Measurements from ENCODE around the gene CHCHD10.

CHCHD10 gene

GRCh38 chr22:23786261-23786710, 18.5 kb upstream of the CHCHD10 start:
- Histone ChIP-seq H3K36me3 (ENCODE audit: control insufficient read depth, insufficient read depth, low read length) (peaks cover 12% of the 10 kb centered on the region; the same call in 1 of the 2 replicates), H3K4me1 (ENCODE audit: control insufficient read depth, insufficient read depth, low read length) (peaks cover 27% of the 10 kb centered on the region), H3K27me3 (ENCODE audit: control insufficient read depth, insufficient read depth, low read length) (no peaks in the 10 kb centered on the region), H3K9ac (ENCODE audit: low read length) (peak overlapping the region; percentile 99), H3K4me3 (ENCODE audit: low read depth, low read length) (peak overlapping the region; percentile 80), H3K27ac (ENCODE audit: low read depth, low read length) (peak overlapping the region; percentile 99), H3K9me3 (ENCODE audit: control insufficient read depth, insufficient read depth, low read depth, low read length) (no peaks in the 10 kb centered on the region)

- no peaks in the 10 kb centered on the region for H3K27me3 ChIP-seq (ENCODE audit: control insufficient read depth, insufficient read depth, low read length)
- H3K36me3 ChIP-seq (ENCODE audit: control insufficient read depth, insufficient read depth, low read length) = no peaks in the 10 kb centered on the region
- H3K9me3 ChIP-seq (ENCODE audit: control insufficient read depth, insufficient read depth, low read depth, low read length) = no peaks in the 10 kb centered on the region
- peaks cover 23% of the 10 kb centered on the region for H3K4me1 ChIP-seq (ENCODE audit: control insufficient read depth, insufficient read depth, low read length)
- no peak overlapping the region for H3K9ac ChIP-seq (ENCODE audit: low read length)
- H3K4me3 ChIP-seq (ENCODE audit: low read depth, low read length) = no peak overlapping the region
- H3K27ac ChIP-seq (ENCODE audit: low read depth, low read length) = no peak overlapping the region
Measured at GRCh38 chr22:23784215-23784732, 16.5 kb upstream of the CHCHD10 start.

GRCh38 chr22:23783265-23784150, 15.7 kb upstream of the CHCHD10 start:
- H3K4me1 ChIP-seq (ENCODE audit: control insufficient read depth, insufficient read depth, low read length) = peaks cover 16% of the 10 kb centered on the region
- no peak overlapping the region for H3K4me3 ChIP-seq (ENCODE audit: low read depth, low read length)
- no peak overlapping the region for H3K27ac ChIP-seq (ENCODE audit: low read depth, low read length)
- H3K36me3 ChIP-seq (ENCODE audit: control insufficient read depth, insufficient read depth, low read length) = no peaks in the 10 kb centered on the region
- no peak overlapping the region for H3K9ac ChIP-seq (ENCODE audit: low read length)
- no peaks in the 10 kb centered on the region for H3K27me3 ChIP-seq (ENCODE audit: control insufficient read depth, insufficient read depth, low read length)
- no peaks in the 10 kb centered on the region for H3K9me3 ChIP-seq (ENCODE audit: control insufficient read depth, insufficient read depth, low read depth, low read length)

- H3K27me3 ChIP-seq (ENCODE audit: control insufficient read depth, insufficient read depth, low read length) = peaks cover 1% of the 10 kb centered on the region; the same call in 1 of the 2 replicates
- no peak overlapping the region for H3K9ac ChIP-seq (ENCODE audit: low read length)
- H3K27ac ChIP-seq (ENCODE audit: low read depth, low read length) = no peak overlapping the region
- no peak overlapping the region for H3K4me3 ChIP-seq (ENCODE audit: low read depth, low read length)
- H3K4me1 ChIP-seq (ENCODE audit: control insufficient read depth, insufficient read depth, low read length) = peaks cover 16% of the 10 kb centered on the region
- no peaks in the 10 kb centered on the region for H3K36me3 ChIP-seq (ENCODE audit: control insufficient read depth, insufficient read depth, low read length)
- no peaks in the 10 kb centered on the region for H3K9me3 ChIP-seq (ENCODE audit: control insufficient read depth, insufficient read depth, low read depth, low read length)
Measured at GRCh38 chr22:23782703-23783102, 14.9 kb upstream of the CHCHD10 start.

GRCh38 chr22:23782252-23782651, 14.5 kb upstream of the CHCHD10 start:
- H3K27ac ChIP-seq (ENCODE audit: low read depth, low read length) = no peak overlapping the region
- no peaks in the 10 kb centered on the region for H3K36me3 ChIP-seq (ENCODE audit: control insufficient read depth, insufficient read depth, low read length)
- H3K9me3 ChIP-seq (ENCODE audit: control insufficient read depth, insufficient read depth, low read depth, low read length) = no peaks in the 10 kb centered on the region
- peaks cover 16% of the 10 kb centered on the region for H3K4me1 ChIP-seq (ENCODE audit: control insufficient read depth, insufficient read depth, low read length)
- no peak overlapping the region for H3K9ac ChIP-seq (ENCODE audit: low read length)
- H3K27me3 ChIP-seq (ENCODE audit: control insufficient read depth, insufficient read depth, low read length) = peaks cover 3% of the 10 kb centered on the region; the same call in 1 of the 2 replicates
- no peak overlapping the region for H3K4me3 ChIP-seq (ENCODE audit: low read depth, low read length)

GRCh38 chr22:23781511-23782183, 13.9 kb upstream of the CHCHD10 start:
- peaks cover 15% of the 10 kb centered on the region for H3K4me1 ChIP-seq (ENCODE audit: control insufficient read depth, insufficient read depth, low read length)
- no peaks in the 10 kb centered on the region for H3K9me3 ChIP-seq (ENCODE audit: control insufficient read depth, insufficient read depth, low read depth, low read length)
- H3K36me3 ChIP-seq (ENCODE audit: control insufficient read depth, insufficient read depth, low read length) = no peaks in the 10 kb centered on the region
- no peak overlapping the region for H3K9ac ChIP-seq (ENCODE audit: low read length)
- peaks cover 3% of the 10 kb centered on the region; the same call in 1 of the 2 replicates for H3K27me3 ChIP-seq (ENCODE audit: control insufficient read depth, insufficient read depth, low read length)
- no peak overlapping the region for H3K27ac ChIP-seq (ENCODE audit: low read depth, low read length)
- no peak overlapping the region for H3K4me3 ChIP-seq (ENCODE audit: low read depth, low read length)

- H3K4me3 ChIP-seq (ENCODE audit: low read depth, low read length) = no peak overlapping the region
- H3K27ac ChIP-seq (ENCODE audit: low read depth, low read length) = no peak overlapping the region
- peaks cover 9% of the 10 kb centered on the region; the same call in 1 of the 2 replicates for H3K4me1 ChIP-seq (ENCODE audit: control insufficient read depth, insufficient read depth, low read length)
- H3K9ac ChIP-seq (ENCODE audit: low read length) = no peak overlapping the region
- peaks cover 3% of the 10 kb centered on the region; the same call in 1 of the 2 replicates for H3K27me3 ChIP-seq (ENCODE audit: control insufficient read depth, insufficient read depth, low read length)
- H3K36me3 ChIP-seq (ENCODE audit: control insufficient read depth, insufficient read depth, low read length) = no peaks in the 10 kb centered on the region
- H3K9me3 ChIP-seq (ENCODE audit: control insufficient read depth, insufficient read depth, low read depth, low read length) = no peaks in the 10 kb centered on the region
Measured at GRCh38 chr22:23781065-23781464, 13.3 kb upstream of the CHCHD10 start.

GRCh38 chr22:23780146-23780748, 12.5 kb upstream of the CHCHD10 start:
- no peak overlapping the region for H3K27ac ChIP-seq (ENCODE audit: low read depth, low read length)
- peaks cover 6% of the 10 kb centered on the region for H3K27me3 ChIP-seq (ENCODE audit: control insufficient read depth, insufficient read depth, low read length)
- H3K9ac ChIP-seq (ENCODE audit: low read length) = no peak overlapping the region
- H3K4me1 ChIP-seq (ENCODE audit: control insufficient read depth, insufficient read depth, low read length) = peaks cover 9% of the 10 kb centered on the region; the same call in 1 of the 2 replicates
- no peaks in the 10 kb centered on the region for H3K36me3 ChIP-seq (ENCODE audit: control insufficient read depth, insufficient read depth, low read length)
- no peaks in the 10 kb centered on the region for H3K9me3 ChIP-seq (ENCODE audit: control insufficient read depth, insufficient read depth, low read depth, low read length)
- no peak overlapping the region for H3K4me3 ChIP-seq (ENCODE audit: low read depth, low read length)

GRCh38 chr22:23779731-23780130, 12.0 kb upstream of the CHCHD10 start:
- H3K27ac ChIP-seq (ENCODE audit: low read depth, low read length) = no peak overlapping the region
- H3K9ac ChIP-seq (ENCODE audit: low read length) = no peak overlapping the region
- no peaks in the 10 kb centered on the region for H3K36me3 ChIP-seq (ENCODE audit: control insufficient read depth, insufficient read depth, low read length)
- H3K4me3 ChIP-seq (ENCODE audit: low read depth, low read length) = no peak overlapping the region
- peaks cover 9% of the 10 kb centered on the region; the same call in 1 of the 2 replicates for H3K4me1 ChIP-seq (ENCODE audit: control insufficient read depth, insufficient read depth, low read length)
- H3K9me3 ChIP-seq (ENCODE audit: control insufficient read depth, insufficient read depth, low read depth, low read length) = no peaks in the 10 kb centered on the region
- peaks cover 10% of the 10 kb centered on the region for H3K27me3 ChIP-seq (ENCODE audit: control insufficient read depth, insufficient read depth, low read length)

- Histone ChIP-seq H3K36me3 (ENCODE audit: control insufficient read depth, insufficient read depth, low read length) (no peaks in the 10 kb centered on the region), H3K4me3 (ENCODE audit: low read depth, low read length) (no peak overlapping the region), H3K4me1 (ENCODE audit: control insufficient read depth, insufficient read depth, low read length) (peaks cover 9% of the 10 kb centered on the region; the same call in 1 of the 2 replicates), H3K27me3 (ENCODE audit: control insufficient read depth, insufficient read depth, low read length) (peaks cover 17% of the 10 kb centered on the region), H3K9ac (ENCODE audit: low read length) (no peak overlapping the region), H3K9me3 (ENCODE audit: control insufficient read depth, insufficient read depth, low read depth, low read length) (no peaks in the 10 kb centered on the region), H3K27ac (ENCODE audit: low read depth, low read length) (no peak overlapping the region)
Measured at GRCh38 chr22:23779083-23779482, 11.3 kb upstream of the CHCHD10 start.
